ENCODE data around the gene RAF1. TPM values are rescaled to one million over a fixed set of nuclear protein-coding genes. Genes with fewer than 3 reads are reported as not detected.
"Not testable (repeated sequence)": the region's sequence is repeated elsewhere in the genome, so short reads cannot be mapped to it uniquely, and the experiment has no call there.

RAF1 gene
- total RNA-seq, 1 experiment from 2014 or later = 101 TPM

DNA sequence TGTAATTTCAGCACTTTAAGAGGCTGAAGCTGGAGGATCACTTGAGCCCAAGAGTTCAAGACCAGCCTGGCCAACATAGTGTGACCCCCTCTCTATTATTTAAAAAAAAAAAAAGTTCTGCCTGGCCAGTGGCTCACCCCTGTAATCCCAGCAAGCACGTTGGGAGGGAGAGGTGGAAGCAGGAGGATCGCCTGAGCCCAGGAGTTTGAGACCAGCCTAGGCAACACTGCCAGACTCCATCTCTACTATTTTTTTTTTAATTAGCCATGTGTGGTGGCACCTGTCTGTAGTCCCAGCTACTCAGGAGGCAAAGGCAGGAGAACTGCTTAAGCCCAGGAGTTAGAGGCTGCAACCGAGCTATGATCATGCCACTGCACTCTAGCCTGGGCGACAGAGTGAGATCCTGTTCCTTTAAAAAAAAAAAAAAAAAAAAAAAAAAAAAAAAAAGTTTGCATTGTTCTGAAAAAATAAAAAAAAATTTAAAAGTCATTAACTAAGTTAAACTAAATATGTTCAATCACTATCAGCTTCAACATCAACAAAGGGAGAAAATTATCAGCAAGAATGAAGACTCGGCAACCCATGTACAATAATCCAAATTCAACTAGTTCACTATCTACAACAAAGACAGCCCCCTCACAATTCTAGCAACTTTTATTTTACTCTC is 1.9 kb downstream of the RAF1 start:
- Mint-ChIP-seq H3K27ac (peak overlapping the region; percentile 83), H3K36me3 (no peaks in the 10 kb centered on the region), H3K4me1 (peaks cover 32% of the 10 kb centered on the region), H3K27me3 (ENCODE audit: low read depth) (no peaks in the 10 kb centered on the region), H3K9me3 (no peaks in the 10 kb centered on the region), H3K4me3 (peak overlapping the region; percentile 92)
- TF ChIP-seq ATF6 (CRISPR knock-in tag; IDR thresholded peaks at IDR 0.05) = no peak
- TF ChIP-seq GRHL2 (CRISPR knock-in tag; IDR thresholded peaks at IDR 0.05; ENCODE audit: insufficient replicate concordance, severe bottlenecking) = no peak
- TF ChIP-seq, protein P1, sequence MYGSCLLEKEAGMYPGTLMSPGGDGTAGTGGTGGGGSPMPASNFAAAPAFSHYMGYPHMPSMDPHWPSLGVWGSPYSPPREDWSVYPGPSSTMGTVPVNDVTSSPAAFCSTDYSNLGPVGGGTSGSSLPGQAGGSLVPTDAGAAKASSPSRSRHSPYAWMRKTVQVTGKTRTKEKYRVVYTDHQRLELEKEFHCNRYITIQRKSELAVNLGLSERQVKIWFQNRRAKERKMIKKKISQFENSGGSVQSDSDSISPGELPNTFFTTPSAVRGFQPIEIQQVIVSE (CRISPR knock-in tag; IDR thresholded peaks at IDR 0.05; ENCODE audit: borderline replicate concordance) = no peak
- TF ChIP-seq JAZF1 (CRISPR knock-in tag; IDR thresholded peaks at IDR 0.05) = no peak
- no peak for TF ChIP-seq ZNF512 (CRISPR knock-in tag; IDR thresholded peaks at IDR 0.05; ENCODE audit: borderline replicate concordance)
- TF ChIP-seq, protein P2, sequence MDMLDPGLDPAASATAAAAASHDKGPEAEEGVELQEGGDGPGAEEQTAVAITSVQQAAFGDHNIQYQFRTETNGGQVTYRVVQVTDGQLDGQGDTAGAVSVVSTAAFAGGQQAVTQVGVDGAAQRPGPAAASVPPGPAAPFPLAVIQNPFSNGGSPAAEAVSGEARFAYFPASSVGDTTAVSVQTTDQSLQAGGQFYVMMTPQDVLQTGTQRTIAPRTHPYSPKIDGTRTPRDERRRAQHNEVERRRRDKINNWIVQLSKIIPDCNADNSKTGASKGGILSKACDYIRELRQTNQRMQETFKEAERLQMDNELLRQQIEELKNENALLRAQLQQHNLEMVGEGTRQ (CRISPR knock-in tag; IDR thresholded peaks at IDR 0.05) = no peak
- no peak for TF ChIP-seq E2F4 (CRISPR knock-in tag; IDR thresholded peaks at IDR 0.05; ENCODE audit: borderline replicate concordance, low read depth)
- TF ChIP-seq MLX (CRISPR knock-in tag; IDR thresholded peaks at IDR 0.05) = no peak
- ChIA-PET POLR2A (interaction anchor here (0.6 kb wide), 1 partner anchor 33 kb away, joined by 3 read pairs; no protein-coding TSS in a partner anchor), CTCF (interaction anchor here (0.6 to 0.7 kb wide), 2 partner anchors 27 to 791 kb away, joined by 4 read pairs; no protein-coding TSS in a partner anchor)
- DNase-seq (ENCODE audit: low spot score) = no peak
- ATAC-seq = no peak

- POLR2A ChIA-PET; DNase-seq (ENCODE audit: low spot score); H3K27me3 Mint-ChIP-seq (ENCODE audit: low read depth); H3K36me3 Mint-ChIP-seq; H3K27ac Mint-ChIP-seq; H3K4me3 Mint-ChIP-seq; H3K9me3 Mint-ChIP-seq; ATAC-seq: not testable (repeated sequence)
- CTCF ChIA-PET = interaction anchor here (0.6 kb wide), 1 partner anchor 72 kb away, joined by 3 read pairs; no protein-coding TSS in a partner anchor
- peaks cover 36% of the 10 kb centered on the region for H3K4me1 Mint-ChIP-seq
- 0 out of 2 replicates have a peak, but pooled peaks have one; percentile 3 for TF ChIP-seq ZNF121 (CRISPR knock-in tag; IDR thresholded peaks at IDR 0.05)
Observed at GRCh38 chr3:12661375-12661774, 2.5 kb downstream of the RAF1 start.

DNA sequence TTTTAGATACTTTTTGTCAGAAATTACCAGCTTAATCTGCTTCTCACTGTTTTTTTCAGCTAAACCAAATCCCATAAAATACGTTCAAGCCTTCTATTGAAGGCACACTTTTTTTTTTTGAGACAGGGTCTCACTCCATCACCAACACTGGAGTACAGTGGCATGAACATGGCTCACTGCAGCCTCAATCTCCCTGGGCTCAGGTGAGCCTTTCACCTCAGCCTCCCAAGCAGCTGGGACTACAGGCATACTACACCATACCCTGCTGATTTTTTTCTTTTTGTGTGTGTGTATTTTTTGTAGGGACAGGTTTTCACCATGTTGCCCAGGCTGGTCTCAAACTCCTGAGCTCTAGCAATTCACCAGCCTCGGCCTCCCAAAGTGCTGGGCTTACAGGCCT is 3.7 kb downstream of the RAF1 start:
- no peaks in the 10 kb centered on the region for H3K9me3 Mint-ChIP-seq
- ATAC-seq (no peak), DNase-seq (ENCODE audit: low spot score) (no peak)
- ChIA-PET POLR2A (no interaction called here), CTCF (interaction anchor here (0.9 kb wide), 1 partner anchor 335 kb away, joined by 3 read pairs; no protein-coding TSS in a partner anchor)
- no peak overlapping the region for H3K4me3 Mint-ChIP-seq
- H3K4me1 Mint-ChIP-seq = peaks cover 46% of the 10 kb centered on the region
- H3K36me3 Mint-ChIP-seq = no peaks in the 10 kb centered on the region; the same call in 1 of the 2 replicates
- H3K27ac Mint-ChIP-seq = peak overlapping the region; percentile 82
- no peaks in the 10 kb centered on the region for H3K27me3 Mint-ChIP-seq (ENCODE audit: low read depth)
- TF ChIP-seq, protein P1 (CRISPR knock-in tag; IDR thresholded peaks at IDR 0.05; ENCODE audit: borderline replicate concordance) = no peak
- TF ChIP-seq, protein P3, sequence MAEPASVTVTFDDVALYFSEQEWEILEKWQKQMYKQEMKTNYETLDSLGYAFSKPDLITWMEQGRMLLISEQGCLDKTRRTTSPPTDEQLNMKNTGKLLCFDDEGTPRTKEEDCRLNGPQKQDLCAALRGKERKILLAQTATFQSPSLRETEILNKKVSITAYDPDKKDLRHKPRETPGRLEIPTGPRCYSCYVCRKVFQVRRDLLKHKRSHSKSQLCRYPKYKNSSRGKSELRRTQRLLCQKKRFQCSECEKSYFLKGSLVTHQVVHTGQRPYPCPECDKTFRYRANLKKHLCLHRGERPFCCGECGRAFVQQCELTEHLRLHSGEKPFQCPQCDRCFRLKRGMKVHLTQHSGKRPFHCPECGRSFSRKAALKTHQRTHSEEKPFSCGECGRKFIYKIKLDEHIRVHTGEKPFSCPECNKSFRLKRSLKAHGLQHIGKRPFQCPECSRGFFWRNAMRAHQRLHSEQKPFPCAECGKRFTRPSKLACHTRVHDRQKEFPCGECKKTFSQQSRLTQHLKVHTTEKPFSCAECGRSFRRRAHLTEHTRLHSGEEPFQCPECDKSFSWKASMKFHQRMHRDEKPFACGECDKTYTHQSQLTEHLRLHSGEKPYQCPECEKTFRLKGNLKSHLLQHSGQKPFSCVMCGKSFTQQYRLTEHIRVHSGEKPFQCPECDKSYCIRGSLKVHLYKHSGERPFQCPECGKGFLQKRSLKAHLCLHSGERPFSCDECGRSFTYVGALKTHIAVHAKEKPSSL (CRISPR knock-in tag; conservative IDR thresholded peaks at IDR 0.05) = no peak
- TF ChIP-seq ARID4B (CRISPR knock-in tag; IDR thresholded peaks at IDR 0.05; ENCODE audit: borderline replicate concordance) (no peak), TEAD1 (CRISPR knock-in tag; IDR thresholded peaks at IDR 0.05) (no peak)
